DMS114 treated with DMSO at 0.1 percent for 48 hours (cell line): ENCODE measurements around the gene PSMA6.

Experiments used
- DNase-seq: peaks from one replicate; lab custom pipeline; 2025; ENCODE audit not compliant: unreplicated experiment; lab: John Stamatoyannopoulos, UW

Gene PSMA6

DNA sequence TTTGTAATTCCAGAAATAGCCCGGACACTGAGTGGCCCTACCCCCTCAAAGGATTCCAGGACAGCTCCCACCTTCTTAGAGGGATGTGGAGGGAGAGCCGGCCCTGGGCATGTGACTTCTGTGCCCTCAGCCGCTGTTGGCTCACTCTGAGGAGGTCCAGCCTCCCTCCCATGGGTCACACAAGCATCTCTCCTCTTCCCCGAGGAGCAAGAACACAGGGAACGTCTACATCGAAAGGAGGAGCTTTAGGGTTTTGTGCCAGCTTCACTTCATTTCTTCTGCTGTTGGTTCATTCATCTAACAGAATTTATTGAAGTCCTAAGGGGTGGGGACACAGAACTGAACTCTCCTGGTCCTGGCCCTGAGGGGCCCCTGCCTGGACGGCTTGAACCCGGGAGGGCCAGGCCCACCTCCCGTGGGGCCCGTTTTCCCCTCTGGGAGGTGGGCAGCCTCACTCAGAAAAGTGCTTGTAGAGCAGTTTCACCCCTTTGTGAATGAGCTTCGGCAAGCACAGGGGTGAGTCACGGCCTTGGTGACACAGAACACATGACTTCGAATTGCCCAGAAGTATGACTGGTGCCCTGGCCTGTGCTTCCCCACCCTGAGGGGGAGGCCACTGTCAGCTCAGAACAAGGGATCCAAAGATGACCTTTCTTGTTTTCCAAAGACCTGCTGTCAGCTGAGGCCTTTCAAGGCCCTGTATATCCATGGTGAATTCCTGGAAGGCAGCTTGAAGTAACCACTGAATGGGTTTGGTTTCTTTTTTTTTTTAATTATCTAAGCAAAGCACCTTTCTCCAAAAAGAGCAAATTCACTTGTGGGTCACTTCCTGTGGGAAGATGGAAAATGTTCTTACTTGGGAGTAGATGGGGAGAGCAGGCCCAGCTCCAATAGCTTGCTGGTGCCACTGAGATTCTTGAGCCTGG, 73.2 kb downstream of the PSMA6 start:
- DNase-seq: no peak

DNA sequence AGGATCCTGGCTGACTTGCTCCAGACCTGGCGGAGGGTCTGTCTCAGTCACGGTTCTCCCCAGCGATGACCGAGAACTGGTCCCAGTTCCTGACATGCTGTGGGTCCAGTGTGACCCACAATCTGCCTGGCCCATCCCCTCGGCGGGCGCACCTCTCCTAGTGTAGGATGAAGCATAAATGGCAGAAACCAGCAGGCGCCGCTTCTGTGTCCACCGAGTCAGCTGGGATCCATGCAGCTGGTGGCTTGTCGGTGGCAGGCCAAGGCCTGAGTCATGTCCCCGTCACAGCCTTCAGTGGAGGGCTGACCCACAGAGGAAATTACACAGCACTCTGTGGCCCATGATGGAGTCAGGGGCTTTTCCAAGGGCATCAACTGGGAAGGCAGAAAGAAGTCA, 73.9 kb downstream of the PSMA6 start:
- DNase-seq: no peak

DNA sequence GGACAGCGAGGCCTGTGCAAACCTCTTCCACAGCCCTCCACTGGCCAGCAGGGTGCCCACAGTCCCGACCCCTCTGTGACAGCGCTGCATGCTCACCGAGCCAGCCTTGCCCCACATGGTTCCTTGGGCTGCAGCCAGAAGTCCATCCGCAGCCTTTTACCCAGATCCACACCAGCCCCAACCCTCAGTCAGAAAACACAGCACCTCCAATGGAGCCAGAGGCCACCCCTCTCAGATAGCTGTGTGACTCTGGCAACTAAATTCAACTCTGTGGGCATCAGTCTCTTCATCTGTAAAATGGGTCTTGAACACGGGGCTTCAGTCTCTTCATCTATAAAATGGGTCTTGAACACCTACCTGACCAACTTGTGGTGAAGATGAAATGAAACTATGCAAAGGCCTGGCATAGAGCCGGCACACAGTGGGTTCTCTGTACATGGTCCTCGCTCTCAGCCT, 74.4 kb downstream of the PSMA6 start:
- DNase-seq: no peak

DNA sequence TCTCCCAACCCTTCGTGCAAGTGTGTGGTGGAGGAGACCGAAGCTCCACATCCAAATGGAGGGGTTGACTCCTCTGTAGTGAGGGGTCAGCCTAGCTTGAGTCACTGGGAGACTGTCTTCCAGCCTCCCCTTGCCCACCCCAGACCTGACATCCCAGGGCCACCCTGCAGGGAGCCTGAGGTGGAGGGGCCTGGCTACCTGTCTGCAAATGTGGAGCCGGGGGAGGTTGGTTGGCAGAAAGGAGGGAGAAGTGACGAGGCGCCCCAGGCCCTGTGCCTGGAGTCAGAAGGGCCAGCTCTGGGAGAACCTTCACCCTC, 74.8 kb downstream of the PSMA6 start:
- no peak for DNase-seq
